Superior temporal gyrus (tissue), 1 donor: Measurements from ENCODE around the gene S100Z.
"Not testable (repeated sequence)": the region's sequence is repeated elsewhere in the genome, so short reads cannot be mapped to it uniquely, and the experiment has no call there.

ENCODE experiments used
- DNase-seq: peaks from one replicate; pipeline ENCODE4 v3.0.0-alpha.2; 2016; ENCODE audit errors: extremely low spot score

The S100Z gene

DNA sequence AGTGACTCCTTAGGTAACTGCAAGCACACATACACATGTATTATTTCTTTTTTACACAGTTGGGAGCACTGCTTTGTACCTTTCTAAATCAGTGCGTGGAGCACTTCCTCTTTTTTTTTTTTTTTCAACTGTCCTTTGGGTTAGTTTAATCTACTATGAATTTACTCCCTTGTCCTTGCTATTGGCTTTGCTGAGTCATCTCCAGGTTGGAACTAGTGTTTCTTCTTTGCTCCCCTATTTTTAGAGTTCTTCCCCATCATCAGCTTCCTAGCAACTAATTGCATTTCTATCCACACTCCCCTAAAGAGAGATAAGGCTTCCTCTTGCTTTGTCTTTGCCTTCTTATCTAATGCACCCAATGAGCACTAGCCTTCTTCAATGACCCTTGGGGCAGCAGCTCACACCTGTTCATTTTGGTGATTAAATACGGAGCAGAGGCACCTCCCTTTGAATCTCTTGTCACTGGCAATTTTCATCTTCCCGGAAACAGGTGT lies 24.3 kb downstream of the S100Z start:
- no peak for DNase-seq

DNA sequence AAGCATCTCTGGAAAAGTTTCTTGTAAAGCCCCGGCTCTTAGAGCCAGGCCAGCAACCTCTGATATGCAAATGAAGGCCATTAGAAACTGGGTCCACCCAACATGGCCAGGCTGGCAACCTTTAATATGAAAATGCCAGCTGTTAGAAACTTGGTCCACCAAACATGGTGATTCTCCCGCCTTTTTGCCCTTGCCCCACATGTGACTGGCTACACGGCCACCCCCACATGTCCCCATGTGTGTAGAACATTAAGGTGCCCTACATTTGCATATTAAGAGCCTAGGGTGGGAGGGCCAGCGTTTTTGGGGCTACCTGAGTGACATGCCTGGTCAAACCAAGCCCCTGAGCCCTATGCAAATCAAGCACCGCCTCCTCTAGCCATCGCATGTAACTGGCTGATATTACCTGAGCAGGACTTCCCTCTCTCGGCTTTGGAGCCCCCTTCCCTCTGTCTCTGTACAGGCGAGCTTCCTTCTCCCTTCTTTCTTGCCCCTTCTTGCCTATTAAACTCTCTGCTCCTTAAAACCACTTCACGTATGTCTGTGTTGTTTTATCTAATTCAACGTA lies 39.0 kb downstream of the S100Z start:
- DNase-seq, result no peak

DNA sequence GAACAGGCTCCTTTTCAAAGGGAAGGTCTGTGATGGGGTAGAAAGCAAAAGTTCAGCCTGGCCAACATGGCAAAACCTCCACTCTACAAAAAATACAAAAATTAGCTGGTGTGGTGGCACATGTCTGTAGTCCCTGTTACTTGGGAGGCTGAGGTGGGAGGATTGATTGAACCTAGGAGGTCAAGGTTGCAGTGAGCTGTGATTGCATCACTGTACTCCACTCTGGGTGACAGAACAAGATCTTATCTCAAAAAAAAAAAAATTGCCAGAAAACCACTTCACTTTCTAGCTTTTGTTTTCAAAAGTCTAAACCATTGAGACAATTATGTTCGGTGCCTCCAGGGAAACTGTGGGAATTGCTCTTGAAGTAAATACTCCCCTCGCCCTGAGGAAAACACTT lies 43.5 kb downstream of the S100Z start:
- no peak for DNase-seq

DNA sequence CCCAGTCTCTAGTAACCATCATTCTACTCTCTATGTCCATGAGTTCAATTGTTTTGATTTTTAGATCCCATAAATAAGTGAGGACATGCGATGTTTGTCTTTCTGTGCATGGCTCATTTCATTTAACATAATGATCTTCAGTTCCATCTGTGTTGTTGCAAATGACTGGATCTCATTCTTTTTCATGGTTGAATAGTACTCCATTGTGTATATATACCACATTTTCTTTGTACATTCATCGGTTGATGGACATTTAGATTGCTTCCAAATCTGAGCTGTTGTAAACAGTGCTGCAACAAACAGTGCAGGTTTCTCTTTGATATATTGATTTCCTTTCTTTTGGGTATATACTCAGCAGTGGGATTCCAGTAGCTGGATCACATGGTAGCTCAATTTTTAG lies 46.4 kb downstream of the S100Z start:
- DNase-seq, result no peak

DNA sequence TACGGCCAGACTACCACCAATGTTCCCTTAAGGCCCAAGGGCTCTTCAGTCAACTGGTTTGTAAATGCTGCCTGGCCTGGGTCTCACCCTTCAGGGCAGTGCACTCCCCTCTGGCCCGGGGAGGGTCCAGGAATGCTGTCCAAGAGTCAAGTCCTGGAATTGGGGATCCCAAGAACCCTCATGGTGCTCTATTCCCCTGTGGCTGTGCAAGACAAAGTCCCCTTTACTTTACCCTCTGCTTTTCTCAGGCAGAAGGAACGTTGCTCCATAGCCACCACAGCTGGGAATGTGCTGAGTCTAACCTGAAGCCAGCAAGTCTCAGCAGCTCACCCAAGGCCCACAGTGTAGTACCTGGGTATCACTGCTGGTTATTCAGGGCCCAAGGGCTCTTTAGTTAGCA lies 51.7 kb downstream of the S100Z start:
- no peak for DNase-seq

DNA sequence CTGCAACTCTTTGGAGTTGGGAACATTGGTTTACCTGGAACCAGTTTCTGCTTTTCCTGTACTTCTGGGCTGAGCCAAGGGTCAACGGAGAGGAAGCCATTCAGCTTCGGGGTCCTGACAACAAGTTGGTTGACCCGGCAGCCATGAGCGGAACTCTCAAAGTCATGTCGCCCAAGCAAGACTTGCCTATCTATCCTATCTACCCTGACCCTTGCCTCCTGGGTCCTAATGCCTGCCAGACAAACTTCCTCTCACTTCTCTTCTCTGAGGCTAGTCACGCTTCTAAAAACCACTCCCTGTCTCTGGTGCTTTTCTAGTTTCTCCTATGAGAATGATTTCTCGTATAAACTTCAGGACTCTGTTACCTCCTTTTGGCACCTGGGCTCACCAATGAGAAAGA lies 58.4 kb downstream of the S100Z start:
- no peak for DNase-seq

DNA sequence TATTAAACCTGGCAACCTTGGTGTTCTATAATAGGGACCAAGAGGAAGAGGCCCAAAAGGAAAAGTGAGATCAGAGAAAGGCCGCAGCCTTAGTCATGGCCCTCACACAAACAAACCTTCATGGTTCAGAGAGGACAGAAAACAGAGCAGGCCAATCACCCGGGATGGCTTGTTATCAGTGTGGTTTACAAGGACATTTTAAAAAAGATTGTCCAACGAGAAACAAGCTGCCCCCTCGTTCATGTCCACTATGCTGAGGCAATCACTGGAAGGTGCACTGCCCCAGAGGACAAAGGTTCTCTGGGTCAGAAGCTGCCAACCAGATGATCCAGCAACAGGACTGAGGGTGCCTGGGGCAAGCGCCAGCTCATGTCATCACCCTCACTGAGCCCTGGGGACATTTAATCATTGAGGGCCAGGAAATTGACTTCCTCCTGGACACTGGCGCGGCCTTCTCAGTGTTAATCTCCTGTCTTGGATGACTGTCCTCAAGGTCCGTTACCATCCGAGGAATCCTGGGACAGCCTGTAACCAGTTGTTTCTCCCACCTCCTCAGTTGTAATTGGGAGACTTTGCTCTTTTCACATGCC lies 60.6 kb downstream of the S100Z start:
- not testable (repeated sequence) for DNase-seq

DNA sequence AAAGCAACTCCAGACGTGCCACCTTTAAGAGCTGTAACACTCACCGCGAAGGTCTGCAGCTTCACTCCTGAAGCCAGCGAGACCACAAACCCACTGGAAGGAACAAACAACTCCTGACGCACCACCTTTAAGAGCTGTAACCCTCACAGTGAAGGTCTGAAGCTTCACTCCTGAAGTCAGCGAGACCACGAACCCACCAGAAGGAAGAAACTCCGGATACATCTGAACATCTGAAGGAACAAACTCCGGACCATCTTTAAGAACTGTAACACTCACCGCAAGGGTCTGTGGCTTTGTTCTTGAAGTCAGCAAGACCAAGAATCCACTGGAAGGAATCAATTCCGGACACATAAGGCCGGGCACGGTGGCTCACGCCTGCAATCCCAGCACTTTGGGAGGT lies 64.9 kb downstream of the S100Z start:
- not testable (repeated sequence) for DNase-seq

DNA sequence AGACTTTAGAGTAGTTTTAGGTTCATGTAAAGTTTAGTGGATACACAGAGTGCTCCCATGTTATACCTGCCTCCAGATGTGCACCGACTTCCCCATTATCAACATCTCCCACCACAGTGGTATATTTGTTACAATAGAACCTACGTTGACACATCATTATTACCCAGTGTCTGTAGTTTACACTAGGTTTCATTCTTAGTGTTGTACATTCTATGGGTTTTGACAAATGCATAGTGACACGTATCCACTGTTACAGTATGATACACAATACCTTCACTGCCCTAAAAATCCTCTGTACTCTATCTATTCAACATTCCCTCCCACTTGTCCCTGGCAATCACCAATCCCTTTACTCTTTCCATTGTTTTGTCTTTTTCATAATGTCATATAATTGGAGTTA lies 68.7 kb downstream of the S100Z start:
- no peak for DNase-seq

DNA sequence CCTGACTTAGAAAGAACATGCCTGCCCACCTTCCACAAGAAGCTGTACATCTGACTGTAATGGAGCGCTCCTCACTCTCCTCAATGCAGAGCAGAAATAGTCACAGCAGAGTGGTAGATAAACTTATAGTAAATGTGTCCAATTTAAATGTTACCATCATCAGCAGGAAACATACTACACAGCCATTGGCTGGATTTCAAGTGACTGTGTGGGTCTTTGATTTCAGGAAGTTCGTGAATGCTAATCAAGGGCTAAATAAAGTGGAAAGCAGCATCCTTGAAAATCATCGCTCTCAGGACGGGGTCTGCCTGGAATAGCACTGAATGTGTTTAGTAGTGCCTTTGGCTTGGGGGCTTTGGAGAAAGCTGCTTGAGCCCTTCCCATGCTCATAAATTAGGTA lies 70.7 kb downstream of the S100Z start:
- no peak for DNase-seq

DNA sequence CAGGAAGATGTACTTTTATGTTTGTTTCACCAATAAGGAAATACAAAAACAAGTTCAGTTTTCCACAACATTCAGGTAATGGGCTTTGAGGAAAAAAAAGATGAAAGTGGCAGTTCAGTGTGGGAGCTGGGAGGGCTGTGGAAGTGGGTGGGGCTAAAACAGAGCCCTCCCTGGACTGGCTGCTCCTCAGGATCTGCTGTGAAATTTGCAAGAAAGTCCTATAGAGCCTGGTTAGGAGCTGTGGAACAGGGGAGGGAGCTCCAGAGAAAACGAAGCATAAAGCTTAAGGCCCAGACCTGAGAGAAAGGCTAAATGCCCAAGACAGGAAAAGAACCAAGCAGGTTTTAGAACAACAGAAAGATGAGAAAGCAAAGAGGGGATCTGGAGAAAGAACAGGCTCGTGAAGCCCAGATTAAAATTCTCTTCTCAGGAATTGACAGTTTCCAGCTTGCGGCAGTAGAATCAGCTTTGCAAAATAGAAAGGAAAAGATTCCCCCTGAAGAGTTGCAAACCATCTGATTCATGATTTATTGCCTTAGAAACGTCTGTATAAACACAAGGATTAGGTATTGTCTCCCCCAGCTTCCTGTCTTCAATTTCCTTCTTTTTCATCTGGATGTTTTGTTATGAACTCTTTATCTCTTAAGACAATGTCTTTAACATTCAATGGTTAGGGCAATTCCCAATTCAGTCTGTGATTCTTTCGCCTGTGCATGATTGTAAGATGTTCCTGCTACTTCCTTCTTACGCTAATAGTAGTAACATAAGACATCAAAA lies 76.7 kb downstream of the S100Z start:
- no peak for DNase-seq

DNA sequence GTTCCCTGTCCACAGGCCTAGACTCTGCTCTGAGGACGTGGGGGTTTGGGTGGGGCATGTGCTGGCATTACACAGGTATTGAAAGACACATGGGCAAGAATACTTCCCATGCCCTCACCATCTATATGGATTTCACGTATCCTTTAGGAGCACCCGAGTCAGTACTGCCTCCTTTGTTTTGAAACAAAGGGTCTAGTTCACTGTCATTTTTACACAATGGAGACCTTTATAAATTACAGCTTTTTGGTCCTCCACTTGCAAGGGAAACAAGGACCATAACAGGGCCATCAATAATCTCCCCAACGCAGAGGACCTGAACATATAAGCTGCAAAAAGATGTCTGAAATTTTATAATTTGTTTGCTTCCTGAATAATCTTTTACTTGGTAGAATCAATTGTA lies 78.1 kb downstream of the S100Z start:
- DNase-seq, result peak; percentile 77

DNA sequence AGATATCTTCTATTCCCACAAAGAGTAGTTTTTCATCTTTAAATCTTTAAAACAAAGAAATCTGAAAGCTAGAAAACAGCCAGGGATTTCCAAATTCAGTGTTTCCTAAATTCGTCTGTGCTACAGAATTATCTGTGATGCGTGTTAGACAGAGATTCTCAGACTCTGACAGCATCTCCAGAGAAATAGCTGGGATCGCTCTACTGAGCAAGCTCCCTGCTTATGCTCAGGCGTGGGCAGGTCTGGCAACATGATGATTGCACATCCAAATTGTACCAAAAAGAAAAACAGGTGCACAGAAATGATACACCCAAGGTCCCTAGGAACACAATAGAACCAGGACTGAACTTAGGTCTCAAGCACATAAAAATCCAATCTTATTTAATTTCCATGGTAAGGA lies 80.3 kb downstream of the S100Z start:
- DNase-seq, result peak; percentile 58

DNA sequence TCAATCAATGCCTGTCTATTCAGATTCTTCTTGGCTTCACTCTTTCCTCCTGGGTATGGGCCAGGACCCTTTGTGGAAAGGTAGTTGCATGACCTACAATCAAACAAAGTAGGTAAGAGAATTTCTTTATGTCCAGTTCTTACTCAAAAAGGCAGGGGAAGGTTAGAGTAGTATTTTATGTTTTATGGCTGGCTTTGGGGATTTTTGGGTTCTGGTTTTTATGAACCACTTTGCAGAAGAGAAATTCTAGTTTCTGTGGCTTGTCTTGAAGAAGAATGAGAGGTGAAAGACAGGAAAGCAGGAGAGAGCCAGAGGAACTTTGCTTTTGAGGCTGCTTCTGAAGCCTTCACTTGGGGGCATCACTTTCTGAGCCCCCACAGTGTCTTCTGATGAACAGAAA lies 88.4 kb downstream of the S100Z start:
- no peak for DNase-seq

DNA sequence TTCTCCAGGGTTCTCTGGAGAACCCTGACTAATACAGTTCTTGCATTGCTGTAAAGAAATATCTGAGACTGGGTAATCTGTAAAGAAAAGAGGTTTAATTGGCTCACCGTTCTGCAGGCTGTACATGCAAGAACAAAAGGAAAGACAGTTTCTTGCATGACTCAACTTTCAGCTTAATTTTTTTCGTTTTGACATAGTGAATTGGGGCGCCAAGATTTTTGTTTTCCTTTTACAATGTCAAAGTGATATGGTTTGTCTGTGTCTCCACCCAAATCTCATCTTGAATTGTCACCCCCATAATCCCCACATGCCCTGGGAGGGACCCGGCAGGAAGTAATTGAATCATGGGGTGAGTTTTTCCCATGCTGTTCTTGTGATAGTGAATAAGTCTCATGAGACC lies 91.2 kb downstream of the S100Z start:
- DNase-seq, result no peak

DNA sequence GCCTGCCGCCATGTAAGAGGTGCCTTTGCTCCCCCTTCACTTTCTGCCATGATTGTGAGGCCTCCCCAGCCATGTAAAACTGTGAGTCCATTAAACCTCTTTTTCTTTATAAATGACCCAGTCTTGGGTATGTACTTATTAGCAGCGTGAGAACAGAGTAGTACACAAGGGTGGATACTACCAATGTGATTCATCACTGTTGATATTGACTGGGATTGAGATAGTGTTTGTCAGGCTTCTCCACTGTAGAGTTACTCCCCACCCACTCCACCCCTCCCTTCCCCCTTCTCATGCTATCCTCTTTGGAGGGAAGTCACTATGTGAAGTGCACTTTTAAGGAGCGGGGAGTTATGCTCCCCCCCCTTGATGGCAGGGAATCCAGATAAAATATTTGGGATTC lies 91.6 kb downstream of the S100Z start:
- DNase-seq, result no peak

DNA sequence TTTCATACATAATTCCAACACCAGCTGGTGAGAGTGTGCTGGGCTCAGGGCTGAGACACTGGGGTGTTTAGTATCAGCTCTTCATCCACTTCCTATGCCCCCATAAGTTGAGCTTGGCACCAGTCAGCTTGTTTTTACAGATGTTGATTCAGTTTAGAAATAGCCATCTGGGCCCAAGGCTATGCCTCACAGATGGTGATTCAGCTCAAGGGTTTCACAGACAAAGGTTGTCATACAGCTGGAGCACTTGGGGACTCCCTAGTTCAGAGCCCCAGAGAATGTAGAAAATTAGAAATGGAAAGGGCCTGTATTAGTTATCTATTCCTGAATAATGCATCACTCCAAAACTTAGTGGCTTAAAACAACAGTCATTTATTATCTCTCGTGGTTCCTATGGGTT lies 92.8 kb downstream of the S100Z start:
- no peak for DNase-seq

DNA sequence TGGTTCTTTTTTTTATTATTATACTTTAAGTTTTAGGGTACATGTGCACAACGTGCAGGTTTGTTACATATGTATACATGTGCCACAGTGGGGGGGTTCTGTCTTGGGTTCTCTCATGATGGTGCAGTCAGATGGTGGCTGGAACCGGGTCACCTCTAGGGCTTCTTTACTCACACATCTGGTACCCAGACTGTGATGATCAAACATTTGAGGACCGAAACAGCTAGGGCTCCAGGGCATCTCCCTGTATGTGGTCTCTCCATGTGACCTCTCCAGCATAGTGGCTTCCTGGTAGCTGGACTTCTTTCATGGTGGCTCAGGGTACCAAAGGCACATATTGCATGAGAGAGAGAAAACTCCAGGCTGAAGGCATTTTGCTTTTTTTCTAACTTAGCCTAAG lies 93.2 kb downstream of the S100Z start:
- DNase-seq, result no peak

DNA sequence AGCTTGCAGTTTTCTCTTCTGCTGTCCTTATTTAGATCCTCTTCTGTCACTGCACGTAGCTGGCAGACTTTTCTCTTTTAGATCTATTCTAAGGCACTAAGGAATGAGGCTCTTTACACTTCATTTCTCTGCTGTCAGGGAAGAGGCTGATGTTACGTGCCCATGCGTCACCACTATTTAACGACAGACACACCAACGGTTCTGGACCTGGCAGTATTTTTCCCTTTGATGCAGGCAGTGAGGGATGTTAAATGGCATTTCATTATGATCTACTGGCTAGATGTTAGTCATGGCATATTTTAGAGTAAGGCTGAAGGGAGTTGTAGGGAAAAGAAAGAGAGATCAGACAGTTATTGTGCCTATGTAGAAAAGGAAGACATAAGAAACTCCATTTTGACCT lies 94.8 kb downstream of the S100Z start:
- no peak for DNase-seq

DNA sequence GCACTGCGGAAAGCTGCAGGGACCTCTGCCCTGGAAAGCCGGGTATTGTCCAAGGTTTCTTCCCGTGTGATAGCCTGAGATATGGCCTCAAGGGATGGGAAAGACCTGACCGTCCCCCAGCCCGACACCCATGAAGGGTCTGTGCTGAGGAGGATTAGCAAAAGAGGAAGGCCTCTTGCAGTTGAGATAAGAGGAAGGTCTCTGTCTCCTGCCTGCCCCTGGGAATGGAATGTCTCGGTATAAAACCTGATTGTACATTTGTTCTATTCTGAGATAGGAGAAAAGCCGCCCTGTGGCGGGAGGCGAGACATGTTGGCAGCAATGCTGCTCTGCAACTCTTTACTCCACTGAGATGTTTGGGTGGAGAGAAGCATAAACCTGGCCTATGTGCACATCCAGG lies 95.4 kb downstream of the S100Z start:
- DNase-seq, result not testable (repeated sequence)

DNA sequence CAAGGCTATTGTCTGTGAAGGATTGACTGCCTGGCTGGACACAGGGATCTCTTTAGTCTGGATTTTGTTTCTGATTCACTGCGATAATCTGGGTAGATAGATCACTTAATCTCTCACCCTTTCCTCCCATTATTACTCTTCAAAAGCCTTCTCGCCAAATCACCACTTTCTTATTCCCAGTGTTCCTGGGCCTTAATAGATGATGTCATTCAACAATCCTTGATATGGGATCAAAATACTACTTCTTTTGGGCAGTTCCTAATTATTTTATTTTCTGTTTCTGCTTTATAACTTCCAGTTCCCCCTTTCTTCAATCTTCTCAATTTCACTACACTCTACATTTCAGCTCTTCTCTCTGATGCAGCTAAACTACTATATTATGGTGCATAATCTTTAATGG lies 96.3 kb downstream of the S100Z start:
- DNase-seq, result no peak

DNA sequence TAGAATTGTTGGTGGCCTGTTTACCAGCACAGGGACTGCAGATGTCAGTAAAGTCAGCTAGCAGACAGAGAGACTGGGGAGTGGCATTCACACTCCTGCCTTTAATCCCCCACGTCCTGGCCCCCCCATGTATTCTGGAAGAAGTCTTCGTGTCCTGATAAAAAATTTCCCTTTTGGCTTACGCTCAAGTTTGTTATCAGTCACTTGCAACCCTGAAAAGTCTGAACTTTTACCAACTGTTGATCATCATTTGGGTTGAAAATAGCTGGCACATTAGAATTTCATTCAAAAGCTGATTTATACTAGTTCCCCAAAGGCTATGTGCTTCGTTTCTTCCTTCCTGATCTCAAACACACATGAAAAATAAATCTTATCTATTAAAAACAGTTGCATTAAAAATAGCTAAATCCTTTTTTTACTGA lies 97.3 kb downstream of the S100Z start:
- DNase-seq, result no peak

DNA sequence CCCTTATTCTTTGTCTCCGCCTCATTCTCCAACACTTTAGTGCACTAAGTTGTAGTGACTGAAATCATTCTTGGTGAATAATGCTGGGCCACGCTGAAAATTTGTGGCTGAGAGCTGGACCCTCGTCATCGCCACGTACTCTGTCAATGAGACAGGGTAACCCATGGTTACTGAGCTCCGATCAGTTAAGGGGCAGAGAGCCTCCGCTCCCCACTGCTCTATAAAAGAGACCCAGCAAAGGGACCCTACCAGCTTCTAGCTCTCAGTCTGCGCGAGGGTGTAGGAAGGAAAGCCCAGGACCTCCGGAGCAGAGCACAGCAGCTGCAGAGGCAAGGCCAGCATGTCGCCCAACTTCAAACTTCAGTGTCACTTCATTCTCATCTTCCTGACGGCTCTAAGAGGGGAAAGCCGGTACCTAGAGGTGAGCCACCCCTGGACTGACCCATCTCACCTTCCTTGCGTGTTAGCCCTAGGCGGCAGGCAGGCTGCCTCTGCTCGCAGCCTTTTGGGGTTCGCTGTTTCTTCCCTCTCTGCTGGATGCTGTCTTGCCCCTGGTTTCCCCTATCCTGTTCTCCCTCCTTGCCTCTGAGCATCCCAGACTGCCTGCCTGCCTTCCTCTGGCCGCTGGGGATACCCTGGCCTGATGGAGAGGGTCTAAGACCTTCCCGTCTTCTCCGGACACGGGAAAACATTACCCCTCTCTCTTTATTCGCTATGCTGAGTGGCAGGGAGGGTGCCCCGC lies 103.2 kb downstream of the S100Z start, which contains the start of gene CRHBP:
CRHBP (plus strand) TSS at position 251 of the 742 bp plus-strand sequence; CDS start at position 341, 90 bp downstream.
- no peak for DNase-seq
